ENCODE data around the gene NUDT11.
"Not testable (repeated sequence)": the region's sequence is repeated elsewhere in the genome, so short reads cannot be mapped to it uniquely, and the experiment has no call there.

The NUDT11 gene

GRCh38 chrX:51496501-51497291, at the start of gene NUDT11:
Gene NUDT11 (minus strand): TSS chrX:51496592. CDS start chrX:51496444, 148 bp downstream.
- in situ Hi-C loops (cut with HindIII; ENCODE audit: low sequenced_read_pairs) = no loop called here

- in situ Hi-C loops (cut with HindIII; ENCODE audit: low sequenced_read_pairs) = no loop called here
These were observed 24.0 kb upstream of the NUDT11 start for GRCh38 chrX:51520393-51520792.

GRCh38 chrX:51519131-51519530, 22.7 kb upstream of the NUDT11 start:
- in situ Hi-C loops (cut with HindIII; ENCODE audit: low sequenced_read_pairs) = not testable (repeated sequence)

GRCh38 chrX:51507551-51507950, 11.2 kb upstream of the NUDT11 start:
- in situ Hi-C loops (cut with HindIII; ENCODE audit: low sequenced_read_pairs) = no loop called here

GRCh38 chrX:51495701-51496488, 497 bp downstream of the NUDT11 start:
- in situ Hi-C loops (cut with HindIII; ENCODE audit: low sequenced_read_pairs) = not testable (repeated sequence)

- in situ Hi-C loops (cut with HindIII; ENCODE audit: low sequenced_read_pairs) = no loop called here
These were observed 2.0 kb downstream of the NUDT11 start for GRCh38 chrX:51494409-51494808.

GRCh38 chrX:51487960-51488267, 8.5 kb downstream of the NUDT11 start:
- in situ Hi-C loops (cut with HindIII; ENCODE audit: low sequenced_read_pairs) = no loop called here

- in situ Hi-C loops (cut with HindIII; ENCODE audit: low sequenced_read_pairs) = no loop called here
These were observed 11.8 kb downstream of the NUDT11 start for GRCh38 chrX:51484616-51485015.

GRCh38 chrX:51482411-51482810, 14.0 kb downstream of the NUDT11 start:
- in situ Hi-C loops (cut with HindIII; ENCODE audit: low sequenced_read_pairs) = not testable (repeated sequence)

GRCh38 chrX:51476930-51477329, 19.5 kb downstream of the NUDT11 start:
- in situ Hi-C loops (cut with HindIII; ENCODE audit: low sequenced_read_pairs) = no loop called here

GRCh38 chrX:51463322-51463721, 33.1 kb downstream of the NUDT11 start:
- in situ Hi-C loops (cut with HindIII; ENCODE audit: low sequenced_read_pairs) = no loop called here

- in situ Hi-C loops (cut with HindIII; ENCODE audit: low sequenced_read_pairs) = no loop called here
These were observed 35.0 kb downstream of the NUDT11 start for GRCh38 chrX:51461053-51462044.

- in situ Hi-C loops (cut with HindIII; ENCODE audit: low sequenced_read_pairs) = no loop called here
These were observed 37.3 kb downstream of the NUDT11 start for GRCh38 chrX:51459125-51459524.

GRCh38 chrX:51456814-51457213, 39.6 kb downstream of the NUDT11 start:
- in situ Hi-C loops (cut with HindIII; ENCODE audit: low sequenced_read_pairs) = no loop called here

- in situ Hi-C loops (cut with HindIII; ENCODE audit: low sequenced_read_pairs) = no loop called here
These were observed 40.1 kb downstream of the NUDT11 start for GRCh38 chrX:51456246-51456645.

- in situ Hi-C loops (cut with HindIII; ENCODE audit: low sequenced_read_pairs) = no loop called here
These were observed 56.0 kb downstream of the NUDT11 start for GRCh38 chrX:51440365-51440764.
